HL-60 (cell line): ENCODE results near the gene ADIRF.
"Not testable (repeated sequence)": the region's sequence is repeated elsewhere in the genome, so short reads cannot be mapped to it uniquely, and the experiment has no call there.

Experiments used
- GABPA ChIP-seq: IDR thresholded peaks from 2 replicates; pipeline ENCODE4 v1.6.1; 2012; ENCODE audit warnings: low read depth
- POLR2AphosphoS5 ChIP-seq: IDR thresholded peaks from 2 replicates; pipeline ENCODE4 v1.6.1; 2012; ENCODE audit warnings: low read depth
- SPI1 ChIP-seq: IDR thresholded peaks from 2 replicates; pipeline ENCODE4 v1.6.1; 2012; ENCODE audit warnings: low read depth, mild to moderate bottlenecking, borderline replicate concordance
- TF ChIP-seq, protein P1 (sequence below): IDR thresholded peaks from 2 replicates; pipeline ENCODE4 v1.6.1; 2012; ENCODE audit warnings: low read depth; ENCODE audit not compliant: insufficient replicate concordance
- TF ChIP-seq, protein P2 (sequence below): IDR thresholded peaks from one replicate; pipeline ENCODE4 v1.5.1; 2011; ENCODE audit warnings: low read length, control low read depth, inconsistent platforms; ENCODE audit not compliant: insufficient read depth

GRCh38 chr10:86984498-86984897 is 16.2 kb downstream of the ADIRF start:
- TF ChIP-seq, protein P1, sequence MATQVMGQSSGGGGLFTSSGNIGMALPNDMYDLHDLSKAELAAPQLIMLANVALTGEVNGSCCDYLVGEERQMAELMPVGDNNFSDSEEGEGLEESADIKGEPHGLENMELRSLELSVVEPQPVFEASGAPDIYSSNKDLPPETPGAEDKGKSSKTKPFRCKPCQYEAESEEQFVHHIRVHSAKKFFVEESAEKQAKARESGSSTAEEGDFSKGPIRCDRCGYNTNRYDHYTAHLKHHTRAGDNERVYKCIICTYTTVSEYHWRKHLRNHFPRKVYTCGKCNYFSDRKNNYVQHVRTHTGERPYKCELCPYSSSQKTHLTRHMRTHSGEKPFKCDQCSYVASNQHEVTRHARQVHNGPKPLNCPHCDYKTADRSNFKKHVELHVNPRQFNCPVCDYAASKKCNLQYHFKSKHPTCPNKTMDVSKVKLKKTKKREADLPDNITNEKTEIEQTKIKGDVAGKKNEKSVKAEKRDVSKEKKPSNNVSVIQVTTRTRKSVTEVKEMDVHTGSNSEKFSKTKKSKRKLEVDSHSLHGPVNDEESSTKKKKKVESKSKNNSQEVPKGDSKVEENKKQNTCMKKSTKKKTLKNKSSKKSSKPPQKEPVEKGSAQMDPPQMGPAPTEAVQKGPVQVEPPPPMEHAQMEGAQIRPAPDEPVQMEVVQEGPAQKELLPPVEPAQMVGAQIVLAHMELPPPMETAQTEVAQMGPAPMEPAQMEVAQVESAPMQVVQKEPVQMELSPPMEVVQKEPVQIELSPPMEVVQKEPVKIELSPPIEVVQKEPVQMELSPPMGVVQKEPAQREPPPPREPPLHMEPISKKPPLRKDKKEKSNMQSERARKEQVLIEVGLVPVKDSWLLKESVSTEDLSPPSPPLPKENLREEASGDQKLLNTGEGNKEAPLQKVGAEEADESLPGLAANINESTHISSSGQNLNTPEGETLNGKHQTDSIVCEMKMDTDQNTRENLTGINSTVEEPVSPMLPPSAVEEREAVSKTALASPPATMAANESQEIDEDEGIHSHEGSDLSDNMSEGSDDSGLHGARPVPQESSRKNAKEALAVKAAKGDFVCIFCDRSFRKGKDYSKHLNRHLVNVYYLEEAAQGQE, result not testable (repeated sequence)
- TF ChIP-seq, protein P2, sequence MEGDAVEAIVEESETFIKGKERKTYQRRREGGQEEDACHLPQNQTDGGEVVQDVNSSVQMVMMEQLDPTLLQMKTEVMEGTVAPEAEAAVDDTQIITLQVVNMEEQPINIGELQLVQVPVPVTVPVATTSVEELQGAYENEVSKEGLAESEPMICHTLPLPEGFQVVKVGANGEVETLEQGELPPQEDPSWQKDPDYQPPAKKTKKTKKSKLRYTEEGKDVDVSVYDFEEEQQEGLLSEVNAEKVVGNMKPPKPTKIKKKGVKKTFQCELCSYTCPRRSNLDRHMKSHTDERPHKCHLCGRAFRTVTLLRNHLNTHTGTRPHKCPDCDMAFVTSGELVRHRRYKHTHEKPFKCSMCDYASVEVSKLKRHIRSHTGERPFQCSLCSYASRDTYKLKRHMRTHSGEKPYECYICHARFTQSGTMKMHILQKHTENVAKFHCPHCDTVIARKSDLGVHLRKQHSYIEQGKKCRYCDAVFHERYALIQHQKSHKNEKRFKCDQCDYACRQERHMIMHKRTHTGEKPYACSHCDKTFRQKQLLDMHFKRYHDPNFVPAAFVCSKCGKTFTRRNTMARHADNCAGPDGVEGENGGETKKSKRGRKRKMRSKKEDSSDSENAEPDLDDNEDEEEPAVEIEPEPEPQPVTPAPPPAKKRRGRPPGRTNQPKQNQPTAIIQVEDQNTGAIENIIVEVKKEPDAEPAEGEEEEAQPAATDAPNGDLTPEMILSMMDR, result not testable (repeated sequence)
- not testable (repeated sequence) for TF ChIP-seq SPI1, POLR2AphosphoS5, GABPA
